Measurements from ENCODE around the gene VCL.

DNA sequence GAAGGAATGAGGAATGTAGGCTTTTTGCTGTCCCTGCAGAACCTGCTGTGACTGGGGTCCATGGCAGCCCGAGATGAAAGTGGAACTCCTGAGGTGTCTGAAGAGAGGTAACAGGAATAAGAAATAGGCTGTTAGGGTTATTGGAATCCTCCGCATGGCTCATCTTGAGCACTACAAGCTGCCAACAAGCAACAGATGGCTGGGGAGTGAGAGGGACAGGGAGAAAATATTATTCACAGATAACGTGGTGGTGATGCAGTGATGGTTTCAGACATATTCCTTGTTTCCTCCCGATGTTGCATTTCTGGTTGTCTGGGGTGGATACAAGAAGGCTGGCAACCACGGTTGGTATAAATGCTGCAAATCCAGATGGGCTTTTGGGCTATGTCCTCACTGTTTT is 106.6 kb downstream of the VCL start:
- TF ChIP-seq, protein P1, sequence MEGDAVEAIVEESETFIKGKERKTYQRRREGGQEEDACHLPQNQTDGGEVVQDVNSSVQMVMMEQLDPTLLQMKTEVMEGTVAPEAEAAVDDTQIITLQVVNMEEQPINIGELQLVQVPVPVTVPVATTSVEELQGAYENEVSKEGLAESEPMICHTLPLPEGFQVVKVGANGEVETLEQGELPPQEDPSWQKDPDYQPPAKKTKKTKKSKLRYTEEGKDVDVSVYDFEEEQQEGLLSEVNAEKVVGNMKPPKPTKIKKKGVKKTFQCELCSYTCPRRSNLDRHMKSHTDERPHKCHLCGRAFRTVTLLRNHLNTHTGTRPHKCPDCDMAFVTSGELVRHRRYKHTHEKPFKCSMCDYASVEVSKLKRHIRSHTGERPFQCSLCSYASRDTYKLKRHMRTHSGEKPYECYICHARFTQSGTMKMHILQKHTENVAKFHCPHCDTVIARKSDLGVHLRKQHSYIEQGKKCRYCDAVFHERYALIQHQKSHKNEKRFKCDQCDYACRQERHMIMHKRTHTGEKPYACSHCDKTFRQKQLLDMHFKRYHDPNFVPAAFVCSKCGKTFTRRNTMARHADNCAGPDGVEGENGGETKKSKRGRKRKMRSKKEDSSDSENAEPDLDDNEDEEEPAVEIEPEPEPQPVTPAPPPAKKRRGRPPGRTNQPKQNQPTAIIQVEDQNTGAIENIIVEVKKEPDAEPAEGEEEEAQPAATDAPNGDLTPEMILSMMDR (conservative IDR thresholded peaks at IDR 0.05; ENCODE audit: low read depth, low read length): no peak
- no peak for TF ChIP-seq EZH2 (IDR thresholded peaks at IDR 0.05; ENCODE audit: borderline replicate concordance, low read depth, low read length, poor library complexity, severe bottlenecking)

All from A673 (cell line).